Mononuclear cell (primary cell): Measurements from ENCODE around the gene C2orf72. TPM values are rescaled to one million over a fixed set of nuclear protein-coding genes. Genes with fewer than 3 reads are reported as not detected.
"Not testable (repeated sequence)": the region's sequence is repeated elsewhere in the genome, so short reads cannot be mapped to it uniquely, and the experiment has no call there.

ENCODE experiments used
- H3K27me3 ChIP-seq: 2 replicates; pipeline ENCODE4 v1.6.0; 2011; ENCODE audit warnings: low read length, control low read depth; ENCODE audit not compliant: insufficient read depth
- H3K4me1 ChIP-seq: 2 replicates; pipeline ENCODE4 v1.5.1; 2011; ENCODE audit warnings: mild to moderate bottlenecking, low read length, control low read depth; ENCODE audit not compliant: insufficient read depth
- H3K4me3 ChIP-seq: 2 replicates; pipeline ENCODE4 v1.5.1; 2011; ENCODE audit warnings: mild to moderate bottlenecking, low read length, moderate library complexity
- H3K9me3 ChIP-seq: 2 replicates; pipeline ENCODE4 v1.5.1; 2011; ENCODE audit warnings: low read depth, mild to moderate bottlenecking, control low read depth, low read length
- total RNA-seq: library from RNA; depleted of rRNA; stranded (reverse); fragments of >200 nt; gene quantifications from one replicate; pipeline ENCODE4 v1.2.3, GENCODE V29; 2012

The C2orf72 gene
- total RNA-seq, 1 donor: not detected

DNA sequence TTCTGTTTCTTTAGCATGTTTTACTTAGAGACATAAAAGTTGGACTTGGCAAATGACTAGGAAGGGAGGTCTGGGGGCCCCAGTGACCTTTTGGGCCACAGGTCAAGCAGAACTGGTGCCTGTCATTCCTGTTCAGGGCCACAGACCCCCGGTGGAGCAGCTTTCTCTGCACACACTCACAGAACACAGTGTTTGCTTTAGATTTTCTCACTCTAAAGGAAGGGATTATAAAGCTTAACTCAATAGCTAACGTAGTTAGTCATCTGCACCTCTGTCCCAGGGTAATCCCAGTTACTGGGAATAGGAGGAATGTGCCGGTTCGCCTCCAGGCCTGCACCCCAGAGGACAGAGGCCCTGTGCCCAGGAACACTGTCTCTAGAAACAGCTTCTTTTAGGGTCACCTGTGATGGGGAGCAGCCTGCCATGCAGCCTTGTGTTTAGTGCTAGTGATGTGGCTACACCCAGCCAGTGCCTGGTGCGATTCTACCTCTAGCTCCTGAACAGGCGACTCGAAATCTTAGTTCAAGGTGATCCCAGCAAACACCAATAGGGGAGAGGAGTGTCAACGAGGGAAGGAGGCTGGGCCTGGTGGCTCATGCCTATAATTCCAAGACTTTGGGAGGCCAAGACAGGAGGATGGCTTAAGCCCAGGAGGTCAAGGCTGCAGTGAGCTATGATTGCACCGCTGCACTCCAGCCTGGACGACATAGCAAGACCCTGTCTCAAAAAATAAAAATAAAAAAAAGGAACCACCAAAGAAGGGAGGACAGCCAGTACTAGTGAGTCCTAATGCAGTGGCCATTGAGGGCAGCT lies 29.8 kb upstream of the C2orf72 start:
- Histone ChIP-seq H3K9me3 (no peaks in the 10 kb centered on the region), H3K27me3 (no peaks in the 10 kb centered on the region), H3K4me3 (no peak overlapping the region), H3K4me1 (no peaks in the 10 kb centered on the region)

DNA sequence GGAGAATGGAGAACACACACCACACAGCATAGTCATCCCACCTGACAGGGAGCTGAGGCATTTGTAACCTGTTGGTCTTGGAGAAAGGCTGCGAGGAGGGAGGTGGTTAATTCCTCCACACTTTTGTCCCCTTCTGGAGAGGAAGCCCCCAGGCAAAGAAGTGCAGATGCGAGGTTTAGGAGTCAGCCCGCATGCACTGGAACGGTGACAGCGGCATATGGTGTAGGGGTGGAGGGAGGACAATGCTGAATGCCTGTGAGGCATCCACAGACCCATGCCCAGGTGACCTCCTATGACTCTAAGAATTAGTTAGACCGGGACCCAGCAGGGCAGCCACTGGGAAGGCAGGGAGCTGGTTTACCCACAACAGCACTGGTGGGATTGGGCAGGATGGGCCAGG lies 29.2 kb upstream of the C2orf72 start:
- no peaks in the 10 kb centered on the region for H3K9me3 ChIP-seq
- H3K4me1 ChIP-seq: no peaks in the 10 kb centered on the region
- no peaks in the 10 kb centered on the region for H3K27me3 ChIP-seq
- H3K4me3 ChIP-seq: no peak overlapping the region

DNA sequence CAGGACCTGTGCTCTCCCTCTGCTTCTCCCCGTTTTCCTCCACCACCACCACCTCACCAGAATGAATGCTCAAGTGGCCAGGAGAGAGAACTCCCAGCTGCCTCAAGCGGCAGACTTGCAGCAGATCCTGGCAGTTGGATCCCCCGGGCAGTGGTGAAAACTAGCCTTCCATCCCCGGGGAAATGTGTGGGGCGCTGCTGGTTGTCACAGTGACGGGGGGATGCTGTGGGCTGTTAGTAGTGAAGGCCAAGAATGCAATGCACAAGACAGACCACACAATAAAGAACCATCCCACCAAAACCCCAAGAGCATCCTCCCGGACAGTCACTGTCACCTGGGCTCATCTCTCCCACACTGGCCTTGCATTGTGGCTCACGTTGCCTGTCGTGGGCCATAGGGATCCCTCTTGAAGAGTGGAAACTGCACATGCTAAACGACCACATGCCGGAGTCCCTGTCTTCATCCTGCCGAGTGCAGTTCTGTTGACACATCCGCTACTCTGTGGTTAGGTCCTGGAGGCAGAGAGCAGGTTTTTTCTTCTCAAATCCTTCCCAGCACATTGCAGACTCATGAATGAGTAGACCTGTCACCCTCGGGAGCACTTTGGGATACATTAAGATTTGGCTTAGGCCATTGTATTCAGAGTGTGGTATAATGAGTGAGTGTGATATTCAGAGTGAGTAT lies 27.9 kb upstream of the C2orf72 start:
- Histone ChIP-seq H3K27me3 (no peaks in the 10 kb centered on the region), H3K4me3 (no peak overlapping the region), H3K9me3 (no peaks in the 10 kb centered on the region), H3K4me1 (no peaks in the 10 kb centered on the region)

GRCh38 chr2:231010201-231010730 lies 27.1 kb upstream of the C2orf72 start:
- Histone ChIP-seq H3K27me3 (no peaks in the 10 kb centered on the region), H3K4me3 (no peak overlapping the region), H3K9me3 (no peaks in the 10 kb centered on the region), H3K4me1 (no peaks in the 10 kb centered on the region)

- H3K4me3 ChIP-seq: no peak overlapping the region
- no peaks in the 10 kb centered on the region for H3K4me1 ChIP-seq
- no peaks in the 10 kb centered on the region for H3K27me3 ChIP-seq
- no peaks in the 10 kb centered on the region for H3K9me3 ChIP-seq
Observed at GRCh38 chr2:231011526-231011925, 25.8 kb upstream of the C2orf72 start.

DNA sequence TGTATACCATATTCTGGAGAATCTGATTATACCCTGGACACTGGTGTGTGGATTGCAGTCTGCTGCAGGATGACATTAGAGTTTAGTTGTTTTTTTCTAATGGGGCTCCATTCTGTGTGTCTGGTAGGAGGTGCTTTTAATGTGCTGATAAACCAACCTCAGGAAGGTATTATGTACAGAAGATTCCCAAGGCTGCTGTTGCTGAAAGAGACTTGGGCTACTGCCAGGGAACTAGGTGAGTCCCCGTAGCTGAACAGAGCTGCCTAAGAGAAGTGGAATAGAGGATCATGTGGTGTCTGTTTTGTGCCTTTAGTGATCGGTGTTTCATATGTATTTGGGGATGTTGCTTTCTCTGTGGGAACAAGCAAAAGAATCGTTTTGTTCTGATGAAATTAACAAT lies 24.9 kb upstream of the C2orf72 start:
- Histone ChIP-seq H3K27me3 (no peaks in the 10 kb centered on the region), H3K4me1 (no peaks in the 10 kb centered on the region), H3K9me3 (no peaks in the 10 kb centered on the region), H3K4me3 (no peak overlapping the region)

DNA sequence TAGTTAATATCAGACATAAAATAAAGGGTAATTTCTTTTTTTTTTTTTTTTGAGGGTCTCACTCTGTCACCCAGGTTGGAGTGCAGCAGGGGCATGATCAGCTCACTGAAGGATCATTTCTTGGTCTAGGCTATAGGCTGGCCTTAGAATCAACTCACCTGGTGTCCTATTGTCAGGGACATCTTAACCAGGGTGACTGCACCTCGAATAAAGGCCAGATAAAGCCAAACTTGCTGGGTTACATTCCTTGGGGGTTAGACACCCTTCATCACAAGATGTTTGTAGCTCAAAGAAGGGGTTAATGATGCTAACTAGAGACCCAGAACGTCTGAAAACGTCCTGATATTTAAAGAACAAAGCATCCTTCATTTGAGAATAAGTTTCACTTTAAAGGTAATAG lies 23.5 kb upstream of the C2orf72 start:
- Histone ChIP-seq H3K9me3 (no peaks in the 10 kb centered on the region), H3K4me3 (no peak overlapping the region), H3K4me1 (no peaks in the 10 kb centered on the region), H3K27me3 (no peaks in the 10 kb centered on the region)

GRCh38 chr2:231015478-231015877 lies 21.8 kb upstream of the C2orf72 start:
- no peaks in the 10 kb centered on the region for H3K4me1 ChIP-seq
- H3K4me3 ChIP-seq: no peak overlapping the region
- no peaks in the 10 kb centered on the region for H3K9me3 ChIP-seq
- no peaks in the 10 kb centered on the region for H3K27me3 ChIP-seq

DNA sequence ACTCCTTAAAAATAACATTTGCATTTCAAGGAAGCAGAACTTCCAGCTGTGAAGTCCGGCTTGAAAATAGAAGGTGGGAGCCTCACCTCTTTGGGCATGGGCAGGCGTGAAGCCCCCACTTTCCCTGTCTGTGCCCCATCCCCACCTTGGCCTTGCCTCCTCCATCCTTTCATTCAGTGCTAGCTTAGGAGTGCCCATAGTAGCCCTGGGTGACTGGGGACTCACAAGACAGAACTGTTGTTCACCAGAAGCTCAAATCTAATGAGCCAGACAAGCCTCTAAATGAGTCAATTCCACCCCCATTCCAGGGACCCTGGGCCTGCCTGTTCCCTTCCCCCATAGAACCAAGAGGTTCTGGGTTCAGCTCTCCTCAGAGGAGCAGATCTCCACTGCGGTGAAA lies 21.4 kb upstream of the C2orf72 start:
- Histone ChIP-seq H3K4me1 (no peaks in the 10 kb centered on the region), H3K27me3 (no peaks in the 10 kb centered on the region), H3K4me3 (no peak overlapping the region), H3K9me3 (no peaks in the 10 kb centered on the region)

DNA sequence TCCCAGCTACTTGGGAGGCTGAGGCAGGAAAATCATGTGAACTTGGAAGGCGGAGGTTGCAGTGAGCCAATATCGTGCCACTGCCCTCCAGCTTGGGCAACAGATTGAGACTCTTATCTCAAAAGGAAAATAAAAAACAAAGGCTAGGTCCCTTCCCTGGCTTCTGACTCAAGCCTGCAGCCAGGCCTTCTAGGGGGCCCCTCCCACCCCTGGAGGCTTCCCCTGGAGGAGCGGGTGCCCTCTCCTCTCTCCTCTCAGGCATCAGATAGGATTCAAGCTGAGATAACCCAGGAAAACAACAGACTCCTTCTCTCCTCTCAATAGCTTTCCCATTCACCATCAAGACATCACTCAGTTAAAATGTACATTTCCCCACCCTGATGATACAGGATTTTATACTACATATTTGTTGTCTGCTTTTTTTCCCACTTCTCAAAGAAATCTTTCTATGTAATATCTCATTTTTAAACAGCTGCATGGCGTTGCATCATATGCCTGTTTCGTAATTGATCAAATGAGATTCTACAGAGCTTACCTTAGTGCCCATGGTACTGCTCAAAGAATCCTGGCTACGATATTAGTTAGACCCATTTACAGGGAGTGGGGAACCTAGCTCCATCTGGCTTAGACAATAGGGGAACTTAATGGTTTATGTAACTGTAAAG lies 20.6 kb upstream of the C2orf72 start:
- Histone ChIP-seq H3K4me3 (no peak overlapping the region), H3K9me3 (no peaks in the 10 kb centered on the region), H3K4me1 (no peaks in the 10 kb centered on the region), H3K27me3 (no peaks in the 10 kb centered on the region)

DNA sequence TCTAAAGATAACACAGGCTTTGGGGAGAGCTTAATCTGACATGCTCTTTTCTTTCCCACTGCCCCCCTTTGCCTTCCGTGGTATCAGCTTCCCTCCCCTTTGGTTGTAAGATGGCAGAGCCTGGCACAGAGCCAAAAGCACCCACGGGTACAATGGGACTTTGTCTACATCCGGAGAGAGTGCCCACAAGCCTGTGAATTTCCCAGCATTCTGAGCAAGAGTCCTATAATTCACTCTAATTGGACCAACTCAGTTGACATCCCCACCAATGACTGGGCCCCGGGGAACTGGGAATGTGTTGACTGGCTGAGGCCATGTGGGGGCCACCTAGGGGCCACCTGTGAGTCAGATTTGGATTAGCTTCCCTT lies 20.1 kb upstream of the C2orf72 start:
- Histone ChIP-seq H3K4me1 (no peaks in the 10 kb centered on the region), H3K9me3 (no peaks in the 10 kb centered on the region), H3K27me3 (no peaks in the 10 kb centered on the region), H3K4me3 (no peak overlapping the region)

DNA sequence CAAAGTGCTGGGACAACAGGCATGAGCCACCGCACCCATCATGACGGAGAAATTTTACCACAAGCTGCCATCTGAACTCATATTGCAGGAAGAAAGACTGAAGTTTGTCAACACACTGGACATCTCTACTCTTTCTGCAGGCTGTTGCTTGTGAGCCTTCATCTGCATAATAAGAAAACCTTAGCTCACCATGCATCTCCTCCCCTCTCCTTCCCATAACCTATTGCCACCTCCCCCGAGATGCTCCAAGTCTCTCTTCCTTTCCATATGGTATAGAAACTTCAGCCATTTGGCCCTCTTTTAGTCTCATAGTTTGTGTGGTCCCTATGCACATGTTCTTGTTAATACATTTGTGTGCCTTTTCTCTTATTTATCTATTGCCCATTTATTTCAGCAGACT lies 19.1 kb upstream of the C2orf72 start:
- H3K4me1 ChIP-seq: no peaks in the 10 kb centered on the region
- H3K4me3 ChIP-seq: no peak overlapping the region
- H3K9me3 ChIP-seq: no peaks in the 10 kb centered on the region
- no peaks in the 10 kb centered on the region for H3K27me3 ChIP-seq

DNA sequence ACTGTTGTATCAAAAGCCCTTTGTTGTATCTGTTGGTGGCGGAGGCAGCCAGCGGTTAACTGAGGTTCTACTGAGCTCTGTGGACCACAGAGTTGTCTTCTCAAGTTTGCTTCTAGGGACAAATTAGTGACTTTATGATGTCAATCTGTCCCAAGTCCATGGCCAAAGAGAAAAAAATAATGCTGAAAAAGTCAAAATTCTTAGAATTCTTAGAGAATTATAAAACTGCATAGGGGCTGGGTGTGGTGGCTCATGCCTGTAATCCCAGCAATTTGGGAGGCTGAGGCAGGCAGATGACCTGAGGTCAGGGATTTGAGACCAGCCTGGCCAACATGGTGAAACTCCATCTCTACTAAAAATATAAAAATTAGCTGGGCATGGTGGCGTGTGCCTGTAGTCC lies 12.3 kb upstream of the C2orf72 start:
- not testable (repeated sequence) for H3K9me3 ChIP-seq, H3K27me3 ChIP-seq, H3K4me3 ChIP-seq, H3K4me1 ChIP-seq

- no peak overlapping the region for H3K4me3 ChIP-seq
- H3K9me3 ChIP-seq: no peaks in the 10 kb centered on the region
- no peaks in the 10 kb centered on the region for H3K4me1 ChIP-seq
- H3K27me3 ChIP-seq: no peaks in the 10 kb centered on the region
Observed at GRCh38 chr2:231028889-231029288, 8.4 kb upstream of the C2orf72 start.

GRCh38 chr2:231029563-231029962 lies 7.8 kb upstream of the C2orf72 start:
- H3K4me1 ChIP-seq: no peaks in the 10 kb centered on the region
- no peaks in the 10 kb centered on the region for H3K9me3 ChIP-seq
- no peaks in the 10 kb centered on the region for H3K27me3 ChIP-seq
- H3K4me3 ChIP-seq: no peak overlapping the region
